Measurements from ENCODE around the gene FGG.

Gene FGG

DNA sequence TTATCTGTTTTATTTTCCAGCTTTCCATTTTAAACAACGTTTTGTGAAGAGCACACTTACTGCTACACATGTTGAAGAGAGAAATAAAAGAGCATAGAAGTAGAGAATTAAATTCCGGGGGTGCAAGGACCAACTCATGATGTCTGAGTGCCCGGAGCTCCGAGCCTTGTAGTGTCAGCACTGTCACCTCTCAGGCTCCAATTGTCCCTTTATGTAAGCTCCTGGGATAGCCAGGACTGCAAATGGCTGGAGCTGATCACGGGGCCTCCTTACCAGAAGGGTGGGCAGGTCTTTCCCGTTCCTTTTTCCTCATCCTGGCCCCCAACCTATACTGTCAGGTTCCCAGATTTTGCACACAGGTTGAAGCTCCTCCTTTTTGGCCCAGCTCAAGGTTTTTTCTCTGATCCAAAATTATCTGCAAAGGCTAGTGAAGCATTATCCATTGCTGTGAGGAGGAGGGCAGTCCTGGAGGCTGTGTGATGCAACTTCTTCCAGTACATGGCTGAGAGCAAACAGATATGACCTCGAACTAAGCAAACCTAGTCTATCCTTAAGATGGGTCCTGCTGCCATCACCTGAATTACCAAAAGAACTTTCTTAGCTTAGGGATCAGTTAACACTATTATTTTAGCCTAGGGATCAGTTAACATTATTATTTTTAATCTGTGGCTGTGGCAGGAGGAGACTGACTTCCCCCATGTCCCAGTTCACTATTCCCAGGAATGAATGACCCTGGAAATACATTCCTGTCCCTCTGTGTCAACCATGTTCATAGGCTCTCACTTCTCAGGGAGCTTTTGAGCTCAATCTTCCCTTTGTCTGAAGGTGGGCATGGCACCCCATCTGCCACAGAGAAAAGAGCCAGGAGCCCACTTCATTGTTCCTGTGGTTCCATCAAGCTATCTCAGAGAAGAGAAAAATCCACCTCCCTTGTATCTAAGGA lies at the start of gene FGG:
FGG (minus strand) TSS at position 185 of the 943 bp plus-strand sequence; CDS start at position 138, 47 bp downstream.
- DNase-seq (ENCODE audit: low spot score) = no peak

DNA sequence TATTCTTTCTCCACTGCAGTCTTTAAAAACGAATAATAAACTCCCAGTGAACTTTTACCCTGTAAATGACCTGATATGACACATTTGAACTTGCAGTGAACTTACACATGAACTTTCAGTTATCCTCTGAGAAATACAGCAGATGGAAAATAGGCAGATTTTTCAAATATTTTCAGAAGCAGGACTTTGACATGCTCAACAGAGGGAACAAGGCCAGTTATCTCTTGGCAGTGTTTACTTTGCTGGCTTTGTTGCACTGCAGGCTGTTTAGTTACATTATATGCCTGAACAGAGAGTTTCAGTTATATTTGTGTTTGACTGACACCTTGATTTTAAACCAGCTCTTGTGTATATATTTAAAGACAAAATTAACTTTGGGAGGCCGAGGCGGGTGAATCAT lies 47.6 kb upstream of the FGG start:
- no peak for DNase-seq (ENCODE audit: low spot score)

DNA sequence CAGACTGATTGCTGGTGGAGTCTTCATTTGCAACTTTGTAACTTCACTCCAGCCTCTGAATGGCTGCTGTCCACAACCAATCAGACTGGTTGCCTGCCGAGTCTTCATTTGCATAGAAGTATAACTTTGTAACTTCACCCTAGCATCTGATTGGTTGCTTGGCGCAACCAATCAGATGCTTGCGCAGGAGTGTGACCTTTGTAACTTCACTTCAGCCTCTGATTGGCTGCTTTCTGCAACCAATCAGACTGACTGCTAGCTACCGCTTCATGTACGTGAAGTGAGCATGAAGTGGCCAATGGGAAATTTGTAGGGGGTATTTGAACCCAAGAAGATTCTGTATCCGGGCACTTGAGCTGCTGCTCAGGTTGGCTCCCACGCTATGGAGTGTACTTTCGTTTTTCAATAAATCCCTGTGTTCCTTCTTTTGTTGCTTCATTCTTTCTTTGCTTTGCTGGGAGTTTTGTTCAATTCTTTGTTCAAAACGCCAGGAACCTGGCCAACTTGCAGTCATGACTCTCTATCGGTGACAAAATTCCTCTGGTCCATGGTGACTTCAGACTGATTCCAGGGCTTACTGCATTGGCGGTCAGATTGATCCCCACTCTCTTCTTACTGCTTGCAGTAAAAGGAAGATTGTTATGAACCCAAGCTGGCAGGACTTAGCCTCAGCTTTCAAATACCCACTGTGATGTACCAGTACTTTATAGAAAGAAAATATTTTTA lies 46.4 kb upstream of the FGG start:
- no peak for DNase-seq (ENCODE audit: low spot score)

DNA sequence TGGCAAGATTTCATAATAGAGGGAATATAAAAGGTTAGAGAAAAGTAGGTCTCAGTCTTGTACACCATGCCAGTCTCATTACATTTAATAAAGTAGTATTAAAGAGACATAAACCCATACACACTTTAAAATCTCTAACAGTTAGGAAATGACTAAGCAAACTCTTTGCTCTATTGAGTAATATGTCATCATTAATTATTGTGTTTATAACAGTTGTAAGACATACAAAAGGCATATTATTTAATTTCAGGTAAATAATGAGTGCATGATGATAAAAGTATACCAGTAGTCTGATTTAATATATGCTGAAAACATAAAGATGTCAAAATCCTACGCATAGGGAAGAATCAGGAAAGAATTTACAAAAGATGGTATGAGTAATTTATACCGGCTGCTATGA lies 31.0 kb upstream of the FGG start:
- DNase-seq (ENCODE audit: low spot score) = no peak

DNA sequence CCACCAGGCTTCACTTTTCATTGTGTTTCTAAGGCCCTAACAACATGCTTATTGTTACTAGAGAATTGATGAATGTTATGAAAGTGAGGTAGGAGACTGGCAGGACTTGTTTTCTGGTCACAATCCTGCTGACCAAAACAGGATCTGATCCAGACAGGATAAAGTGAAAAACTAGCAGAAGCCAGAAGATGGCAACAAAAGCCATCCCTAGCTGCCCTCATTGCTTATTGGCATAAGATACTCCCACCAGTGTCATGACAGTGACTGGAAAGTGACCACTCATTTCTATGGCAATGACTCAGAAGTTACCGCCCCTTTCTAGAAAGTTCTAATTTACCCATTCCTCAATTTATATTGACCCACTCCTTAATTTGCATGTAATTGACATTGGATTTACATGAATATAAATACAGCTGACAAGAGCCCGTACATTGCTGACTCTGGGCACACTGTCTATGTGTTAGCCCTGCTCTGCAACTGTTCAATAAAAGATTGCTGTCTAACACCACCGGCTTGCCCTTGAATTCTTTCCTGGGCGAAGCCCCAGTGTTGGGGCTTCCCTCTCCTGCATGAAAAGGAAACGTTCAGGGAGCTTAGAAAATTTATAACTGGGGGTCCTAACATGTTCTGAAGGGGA lies 30.0 kb upstream of the FGG start:
- no peak for DNase-seq (ENCODE audit: low spot score)

DNA sequence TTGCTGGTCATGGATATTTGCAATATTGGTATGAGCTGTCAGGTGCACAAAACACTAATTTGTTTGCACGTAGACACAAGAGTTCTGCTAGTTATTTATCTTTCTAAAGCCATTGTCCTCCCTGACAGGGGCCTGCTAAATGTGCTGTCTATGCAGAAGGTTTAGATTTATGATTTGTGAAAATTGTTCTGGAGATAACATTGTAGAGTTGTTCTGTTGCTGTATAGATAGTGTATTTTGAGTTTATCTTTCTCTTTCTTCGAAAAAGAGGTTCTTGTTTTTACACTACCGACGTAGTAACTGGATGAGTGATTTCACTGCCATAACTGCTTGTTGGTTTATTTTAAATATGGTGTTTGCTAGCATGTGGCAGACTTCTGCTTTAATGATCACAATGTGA lies 28.5 kb upstream of the FGG start:
- no peak for DNase-seq (ENCODE audit: low spot score)

DNA sequence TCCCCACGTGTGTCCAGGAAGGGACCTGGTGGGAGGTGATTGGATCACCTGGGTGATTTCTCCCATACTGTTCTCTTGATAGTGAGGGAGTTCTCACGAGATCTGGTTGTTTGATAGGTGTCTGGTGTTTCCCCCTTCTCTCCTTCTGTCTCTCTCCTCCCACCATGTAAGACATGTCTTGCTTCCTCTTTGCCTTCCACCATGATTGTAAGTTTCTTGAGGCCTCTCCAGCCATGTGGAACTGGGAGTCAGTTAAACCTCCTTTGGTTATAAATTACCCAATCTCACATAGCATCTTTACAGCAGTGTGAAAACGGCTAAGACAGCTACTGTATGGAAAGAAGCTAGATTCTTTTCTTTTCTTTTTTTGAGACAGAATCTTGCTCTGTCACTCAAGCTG lies 21.6 kb upstream of the FGG start:
- DNase-seq (ENCODE audit: low spot score) = no peak

DNA sequence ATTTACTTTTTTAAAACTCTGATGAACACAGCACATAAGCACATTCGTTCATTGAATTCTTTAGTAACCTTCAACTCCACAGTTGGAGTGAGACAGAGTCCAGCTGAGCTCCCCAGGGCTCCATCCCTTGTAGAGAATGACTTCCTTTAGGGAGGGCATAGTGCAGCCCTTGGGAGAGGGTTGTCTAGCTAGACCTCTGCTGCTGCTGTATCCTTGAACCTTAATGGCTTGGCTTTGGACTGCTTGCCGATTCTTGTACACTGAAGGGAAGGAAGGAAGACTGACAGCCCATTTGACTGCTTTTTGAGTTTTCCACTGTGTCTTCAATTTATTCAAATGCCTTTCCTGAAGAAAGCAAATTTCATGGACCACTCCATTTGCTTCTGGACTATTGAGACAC lies 19.4 kb upstream of the FGG start:
- no peak for DNase-seq (ENCODE audit: low spot score)

DNA sequence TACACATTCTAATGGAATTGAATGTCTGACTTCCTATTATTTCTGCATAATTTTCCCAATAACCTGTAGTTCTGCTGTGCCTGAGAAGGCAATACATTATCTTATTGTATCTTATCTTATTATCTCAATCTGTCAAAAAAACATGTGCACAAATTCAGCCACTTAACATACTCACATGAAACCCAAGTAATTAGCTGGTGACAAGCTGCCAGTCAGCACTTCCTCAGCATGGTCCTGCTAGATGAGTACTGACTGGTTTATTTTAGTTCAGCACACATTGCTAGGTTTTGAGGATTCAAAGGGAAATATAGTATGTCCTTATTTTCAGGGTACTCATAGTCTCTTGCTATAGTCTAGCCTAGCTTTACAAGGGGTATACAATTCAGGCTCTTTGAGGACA lies 17.9 kb upstream of the FGG start:
- DNase-seq (ENCODE audit: low spot score) = no peak

DNA sequence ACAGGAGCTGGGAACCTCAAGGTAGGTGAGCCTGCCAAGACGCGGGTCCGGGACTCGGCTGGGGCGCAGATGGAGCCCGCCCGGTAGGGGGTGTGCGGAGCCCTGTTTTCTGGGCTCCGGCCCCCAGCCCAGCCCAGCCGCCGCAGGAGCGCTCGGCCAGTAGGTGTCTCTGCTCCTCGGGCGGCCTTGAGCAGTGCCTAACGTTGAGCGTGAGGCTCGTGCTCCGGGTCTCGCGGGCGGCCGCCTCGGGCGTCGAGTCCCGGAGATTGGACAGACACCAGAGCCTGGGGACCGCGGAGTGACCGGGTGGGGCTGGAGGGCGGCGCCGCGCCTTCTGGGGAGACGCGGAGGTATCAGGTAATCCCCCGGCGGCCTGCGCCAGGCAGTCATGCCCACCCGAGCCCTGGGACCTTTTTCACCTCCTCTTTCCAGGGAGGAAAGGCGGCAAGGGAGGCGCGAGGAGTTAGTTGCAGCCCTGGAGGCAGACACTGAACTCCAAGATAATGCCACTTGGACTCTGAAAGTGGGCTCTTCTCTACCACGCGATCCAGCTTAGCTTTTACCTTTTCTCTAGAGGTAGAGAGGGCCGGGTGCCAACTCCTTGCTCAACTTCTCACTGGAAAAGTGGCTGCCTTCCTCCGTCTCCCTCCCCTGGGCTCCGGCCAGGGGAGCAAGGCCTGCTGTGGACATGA lies 14.5 kb upstream of the FGG start:
- DNase-seq (ENCODE audit: low spot score) = no peak

DNA sequence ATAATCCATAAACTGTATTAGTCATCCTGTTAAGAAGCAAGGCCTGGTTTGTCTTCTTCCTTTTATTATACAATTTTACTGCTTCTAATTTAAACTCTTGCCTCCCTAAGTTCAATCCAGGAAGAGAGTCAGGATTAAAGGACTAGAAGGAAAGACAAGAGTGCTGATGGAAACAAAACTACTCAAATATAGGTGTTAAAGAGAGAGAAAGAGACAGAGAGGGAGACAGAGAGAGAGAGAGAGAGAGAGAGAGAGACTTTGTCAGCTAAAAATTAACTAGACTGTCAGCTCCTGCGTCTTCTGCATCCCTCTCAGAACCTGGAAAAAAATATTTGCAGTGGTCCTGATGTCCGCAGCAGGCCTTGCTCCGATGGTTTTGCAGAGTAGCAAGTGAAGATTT lies 13.5 kb upstream of the FGG start:
- DNase-seq (ENCODE audit: low spot score) = no peak

DNA sequence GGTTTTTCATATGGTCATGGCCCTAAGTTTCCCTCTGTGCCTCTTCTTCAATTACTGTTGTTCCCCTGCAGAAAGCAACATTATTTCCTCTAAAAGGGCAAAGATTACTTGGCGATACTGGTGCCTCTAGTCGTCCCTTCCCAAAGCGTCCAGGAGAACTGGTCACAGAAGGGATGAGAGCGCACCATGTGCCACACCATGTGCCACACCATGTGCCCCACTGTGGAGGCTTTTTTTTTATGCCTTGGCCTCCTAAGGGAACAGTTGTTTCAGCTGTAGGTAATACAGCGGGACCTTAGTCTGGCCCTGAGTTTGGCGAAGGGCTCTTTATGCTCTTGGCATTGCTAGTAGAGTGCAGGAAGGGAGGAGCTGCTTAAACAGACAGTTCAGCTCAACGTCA lies 11.5 kb upstream of the FGG start:
- DNase-seq (ENCODE audit: low spot score) = no peak

DNA sequence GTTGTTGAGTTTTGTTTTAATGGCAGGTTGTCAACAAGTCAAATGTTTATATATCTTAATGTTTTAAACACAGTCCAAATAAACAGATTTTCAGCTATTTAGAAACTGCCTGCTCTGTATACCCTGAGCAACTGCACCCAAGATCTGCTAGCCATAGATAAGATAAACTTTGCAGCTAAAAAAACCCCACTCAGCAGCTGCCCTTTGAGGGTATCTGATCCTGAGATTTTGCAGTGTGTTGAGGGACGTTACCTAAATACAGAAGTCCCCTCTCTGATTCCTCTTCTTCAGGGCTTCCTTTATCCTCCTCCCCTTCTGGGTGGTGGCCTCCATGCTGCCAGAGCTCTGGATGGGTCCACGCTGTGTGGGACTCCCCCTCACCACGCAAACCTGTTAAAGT lies 11.0 kb upstream of the FGG start:
- DNase-seq (ENCODE audit: low spot score) = no peak

DNA sequence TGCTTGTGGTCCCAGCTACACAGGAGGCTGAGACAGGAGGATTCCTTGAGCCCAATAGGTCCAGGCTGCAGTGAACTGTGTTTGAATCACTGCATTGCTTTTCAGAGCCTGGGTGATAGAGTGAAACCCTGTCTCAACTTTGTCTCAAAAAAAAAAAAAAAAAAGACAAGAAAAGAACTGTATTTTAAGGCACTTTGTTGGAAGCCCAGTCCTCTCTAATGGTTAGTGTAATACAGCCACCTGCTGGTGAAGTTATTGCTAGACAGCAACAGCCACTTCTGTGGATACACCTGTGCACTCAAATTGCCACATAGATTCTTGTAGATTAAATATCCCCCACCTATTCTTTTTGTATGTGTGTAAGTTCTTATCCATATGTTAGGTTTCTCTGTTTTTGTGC lies 10.1 kb upstream of the FGG start:
- peak; percentile 13 for DNase-seq (ENCODE audit: low spot score)

DNA sequence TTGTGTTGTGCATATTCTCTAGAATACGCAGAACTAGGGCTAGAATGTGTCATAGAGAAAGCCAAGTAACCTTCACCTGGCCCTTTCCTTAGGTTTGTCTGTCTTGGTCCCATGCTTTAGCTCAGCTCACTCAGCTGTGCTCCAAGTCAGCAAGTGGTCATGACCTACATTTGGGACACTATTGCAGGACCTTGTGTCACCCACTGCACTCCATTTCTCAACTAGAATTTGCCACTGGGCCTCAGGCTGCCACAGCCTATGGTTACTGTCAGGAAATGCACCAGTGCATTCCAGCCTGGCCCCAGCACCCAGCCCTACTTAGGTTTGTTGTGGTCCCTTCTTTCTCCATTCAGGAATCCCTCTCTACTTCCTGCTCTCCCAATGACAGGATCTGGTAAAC lies 7.7 kb upstream of the FGG start:
- no peak for DNase-seq (ENCODE audit: low spot score)

DNA sequence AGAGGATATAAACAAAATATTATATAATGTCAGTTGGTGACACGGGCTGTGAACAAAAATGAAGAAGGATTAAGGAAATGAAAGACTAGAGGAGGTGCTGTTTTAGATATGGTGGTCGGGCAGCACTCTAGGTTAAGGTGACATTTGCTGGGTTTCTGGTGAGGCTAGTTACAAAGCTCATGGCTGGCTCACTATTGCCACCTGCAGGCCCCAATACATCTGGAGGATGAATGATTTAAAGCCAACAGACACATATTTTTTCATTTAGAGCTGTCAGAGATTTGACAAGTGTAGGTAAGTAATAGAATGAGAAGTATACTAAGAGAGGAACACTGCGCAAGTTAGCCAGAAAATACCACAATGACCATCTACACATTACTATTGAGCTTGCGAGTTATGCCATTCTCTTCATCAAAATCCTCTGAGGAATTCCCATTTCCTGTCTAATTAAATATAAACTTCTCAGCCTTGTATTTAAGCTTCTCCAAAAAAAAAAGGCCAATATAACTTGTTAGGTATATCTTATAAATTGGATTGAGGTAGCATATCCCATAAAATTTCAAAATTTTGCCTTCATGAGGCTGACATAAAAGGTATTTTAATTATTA lies 6.4 kb upstream of the FGG start:
- DNase-seq (ENCODE audit: low spot score) = peak; percentile 22

DNA sequence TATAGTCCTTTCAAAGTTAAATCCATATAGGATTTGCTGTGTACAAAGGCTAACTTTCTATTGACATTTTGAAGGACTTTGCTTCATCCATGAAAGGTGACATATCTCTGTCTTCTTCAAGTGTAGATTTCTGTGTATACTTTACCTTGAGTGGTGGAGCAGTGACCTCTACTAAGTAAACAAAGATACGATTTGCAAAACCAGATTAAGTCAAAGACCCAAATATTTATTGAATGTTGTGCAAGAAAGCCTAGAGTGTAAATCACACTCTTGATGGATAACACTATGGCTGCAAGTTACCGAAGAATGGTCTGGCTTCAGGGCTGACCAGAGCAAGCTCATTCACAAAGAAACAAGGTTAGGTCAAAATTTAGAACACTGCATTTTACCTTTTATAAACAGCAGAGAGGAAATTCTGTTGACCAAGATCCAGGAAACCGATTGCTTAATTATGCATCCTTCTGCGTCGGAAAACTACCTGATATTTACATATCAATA lies 5.4 kb upstream of the FGG start:
- no peak for DNase-seq (ENCODE audit: low spot score)

DNA sequence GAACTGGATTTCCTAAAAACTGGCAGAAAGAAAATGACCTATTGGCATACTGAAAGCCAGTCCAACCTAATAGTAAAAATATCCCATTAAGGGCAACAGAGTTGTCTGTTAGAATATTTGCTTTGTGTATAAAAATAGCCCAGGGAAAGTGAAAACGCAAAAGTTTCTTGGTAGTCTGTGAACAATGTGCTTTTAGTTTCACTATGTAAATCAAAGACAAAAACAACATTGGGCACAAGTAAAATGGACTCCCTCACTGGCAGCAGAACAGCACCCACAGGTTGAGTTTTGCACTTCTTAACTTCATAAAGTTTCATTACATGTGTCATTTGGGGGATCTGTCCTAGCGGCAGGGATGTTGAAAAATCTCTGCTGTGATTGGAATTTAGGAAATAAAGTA lies 4.3 kb upstream of the FGG start:
- no peak for DNase-seq (ENCODE audit: low spot score)

DNA sequence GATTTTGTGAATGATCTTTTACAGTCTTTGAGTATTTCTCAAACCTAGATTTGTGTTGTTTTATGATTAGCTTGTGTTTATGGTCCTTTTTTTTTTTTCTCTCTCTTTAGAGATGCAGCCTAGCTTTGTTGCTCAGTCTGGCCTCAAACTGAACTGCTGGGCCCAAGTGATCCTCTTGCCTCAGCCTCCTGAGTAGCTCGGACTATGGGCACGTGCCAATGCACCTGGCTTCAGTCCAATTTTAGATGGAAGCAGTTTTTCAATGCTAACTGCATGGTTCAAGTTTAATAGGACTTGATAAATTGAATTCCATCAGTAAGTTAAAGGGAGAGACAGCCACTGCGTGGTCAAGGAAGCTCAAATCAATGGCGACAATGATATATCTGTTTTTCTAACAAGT lies 3.8 kb upstream of the FGG start:
- no peak for DNase-seq (ENCODE audit: low spot score)

DNA sequence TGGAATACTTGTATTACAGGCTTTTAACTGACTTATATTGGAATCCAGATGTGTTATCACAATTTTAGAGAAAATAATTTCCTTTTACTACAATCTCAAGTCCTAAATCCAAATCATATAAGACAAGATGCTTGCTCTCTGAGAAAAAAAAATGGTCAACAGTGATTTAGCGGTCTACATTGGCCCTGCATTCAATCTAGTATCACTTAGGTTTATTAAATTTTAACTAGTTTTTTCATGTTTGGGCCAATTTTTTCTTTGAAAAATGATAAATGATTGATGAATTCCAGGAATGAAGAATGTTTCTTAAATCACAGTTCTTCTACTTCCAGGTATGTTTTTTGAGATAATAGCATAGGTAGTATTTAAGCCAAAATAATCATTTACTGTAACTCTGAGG lies 2.8 kb upstream of the FGG start:
- DNase-seq (ENCODE audit: low spot score) = no peak

DNA sequence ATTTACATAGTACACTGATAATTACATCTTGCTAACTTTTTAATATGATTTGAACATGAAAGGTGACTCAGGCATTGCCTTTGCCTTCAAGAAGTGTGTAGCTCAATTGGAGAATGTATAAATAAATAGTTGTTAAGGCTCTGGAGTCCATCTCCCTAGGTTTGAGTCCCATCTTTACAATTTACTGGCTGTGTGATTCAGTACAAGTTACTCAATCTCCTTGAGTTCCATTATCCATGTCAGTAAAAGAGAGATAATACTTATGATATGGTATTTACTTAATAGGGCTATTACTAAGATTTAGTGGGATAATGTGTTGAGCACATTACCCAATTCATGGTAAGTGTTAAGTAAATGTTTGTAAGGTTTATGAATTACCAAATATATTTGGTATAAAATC lies 1.9 kb upstream of the FGG start:
- no peak for DNase-seq (ENCODE audit: low spot score)

DNA sequence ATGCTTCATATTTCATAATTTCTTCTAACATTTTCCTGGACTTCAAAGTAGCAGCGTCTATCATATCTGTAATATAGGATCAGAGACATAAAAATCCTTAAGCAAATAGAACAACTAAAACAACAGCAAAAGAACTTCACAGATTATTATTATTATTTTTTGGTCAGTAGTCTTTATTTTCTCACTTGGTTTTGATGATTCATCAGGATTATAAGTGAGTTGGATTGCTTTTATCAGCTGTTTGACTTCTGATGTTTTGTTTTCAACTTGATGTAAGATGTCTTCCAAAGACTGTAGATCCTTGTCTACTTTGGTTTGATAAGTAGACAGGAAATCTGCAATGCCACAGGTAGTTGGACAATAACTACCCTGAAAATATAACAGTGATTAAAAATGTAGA lies 623 bp downstream of the FGG start:
- DNase-seq (ENCODE audit: low spot score) = no peak
